NCI-H2107 treated with DMSO at 0.1 percent for 48 hours (cell line): ENCODE results near the gene KDSR.
"Not testable (repeated sequence)": the region's sequence is repeated elsewhere in the genome, so short reads cannot be mapped to it uniquely, and the experiment has no call there.

ENCODE experiments used
- DNase-seq: peaks from one replicate; lab custom pipeline; 2025; ENCODE audit not compliant: unreplicated experiment; lab: John Stamatoyannopoulos, UW

Gene KDSR

DNA sequence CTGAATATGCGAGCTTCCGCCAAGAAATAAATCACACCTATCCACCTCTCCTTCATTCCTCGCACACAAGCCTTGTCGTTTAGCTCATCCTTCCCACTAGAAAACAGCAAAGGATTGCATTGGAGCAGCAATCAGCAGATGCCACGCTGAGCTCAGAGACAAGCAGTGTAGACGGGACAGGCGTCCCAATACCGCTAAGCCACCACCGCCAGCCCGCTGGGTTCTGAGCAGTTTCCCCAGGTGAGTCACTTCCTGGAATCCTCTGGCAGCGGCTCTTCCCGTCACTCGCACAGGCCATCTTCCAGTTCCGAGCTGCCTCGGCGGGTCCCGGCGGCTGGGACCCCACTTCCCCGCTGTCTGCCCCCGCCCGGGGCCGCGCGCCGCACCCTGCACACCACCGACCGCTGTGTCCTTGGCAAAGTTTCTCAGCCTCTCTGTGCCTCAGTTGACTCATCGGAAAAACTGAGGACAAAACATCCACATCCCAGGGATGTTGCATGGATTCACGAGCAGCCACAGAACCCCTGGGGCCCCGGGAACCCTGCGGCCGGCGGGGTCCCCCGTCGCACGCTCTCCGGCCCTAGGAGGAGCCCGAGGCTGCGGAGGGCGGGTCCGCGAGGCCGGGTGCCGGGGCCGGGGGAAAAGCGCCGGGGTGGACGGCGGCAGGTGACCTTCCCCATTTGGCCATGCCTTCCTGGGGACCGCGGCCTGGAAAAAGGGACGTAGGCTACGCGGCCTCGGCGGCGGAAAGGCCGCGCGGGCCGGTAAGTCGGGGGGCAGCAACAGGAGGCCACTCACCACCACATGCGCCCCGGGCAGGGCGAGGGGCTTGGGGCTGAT lies 573 bp downstream of the KDSR start:
- DNase-seq: peak; percentile 38

DNA sequence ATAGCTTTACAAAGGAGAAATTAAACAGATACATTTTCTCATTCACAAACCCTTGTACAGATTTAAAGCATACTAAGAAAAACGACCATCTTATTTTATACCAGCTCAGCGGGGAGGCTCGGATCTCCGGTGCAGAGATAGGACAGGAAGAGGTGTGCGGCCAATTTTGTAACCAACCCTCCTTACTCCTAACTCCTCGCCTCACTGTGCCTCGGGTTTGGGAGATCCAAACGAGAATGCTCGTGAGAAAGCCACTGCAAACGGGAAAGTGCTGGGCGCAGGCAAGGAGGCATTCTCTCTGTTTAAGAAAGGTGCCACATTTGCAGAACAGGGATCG lies 1.2 kb downstream of the KDSR start:
- no peak for DNase-seq

DNA sequence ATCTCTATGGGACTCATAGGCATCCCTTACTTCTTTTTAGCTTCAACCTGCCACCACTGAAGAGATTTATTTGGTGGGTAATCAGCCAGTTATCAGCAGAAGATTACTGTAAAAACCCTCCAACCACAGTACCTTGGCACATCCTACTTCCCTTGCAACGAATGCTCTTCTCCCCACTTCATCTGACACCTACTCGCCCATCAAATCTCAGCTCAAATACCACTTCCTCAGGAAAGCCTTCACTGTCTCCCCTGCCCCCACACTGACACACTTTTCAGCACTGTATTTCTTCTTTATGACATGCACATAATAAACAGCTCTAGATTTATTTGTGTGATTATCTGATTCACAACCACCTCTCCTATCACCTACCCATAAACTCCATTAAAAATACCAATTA lies 3.1 kb downstream of the KDSR start:
- DNase-seq: no peak

- not testable (repeated sequence) for DNase-seq
Measured at GRCh38 chr18:63363420-63363819, 3.6 kb downstream of the KDSR start.

- no peak for DNase-seq
Measured at GRCh38 chr18:63356272-63356896, 10.6 kb downstream of the KDSR start.

DNA sequence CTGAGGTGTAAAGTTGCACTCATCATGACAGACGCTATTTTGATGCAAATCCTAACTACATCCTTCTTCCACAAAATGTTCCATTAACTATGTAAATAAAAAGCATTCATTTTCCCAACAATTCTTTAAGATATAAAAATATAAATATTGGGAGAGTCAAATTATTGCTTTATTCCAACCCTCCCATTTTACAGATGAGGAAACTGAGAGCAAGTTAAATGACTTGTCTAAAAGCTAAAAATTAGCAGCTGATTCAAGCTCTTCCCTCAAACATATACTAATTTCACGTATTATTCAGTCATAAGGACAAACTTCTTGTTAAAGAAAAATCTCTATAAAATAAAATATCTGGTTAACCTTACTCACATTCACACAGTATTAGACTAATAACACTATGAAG lies 16.8 kb downstream of the KDSR start:
- no peak for DNase-seq

- no peak for DNase-seq
Measured at GRCh38 chr18:63348508-63349136, 18.4 kb downstream of the KDSR start.

- no peak for DNase-seq
Measured at GRCh38 chr18:63346480-63347183, 20.4 kb downstream of the KDSR start.

- DNase-seq: no peak
Measured at GRCh38 chr18:63346031-63346430, 21.0 kb downstream of the KDSR start.

DNA sequence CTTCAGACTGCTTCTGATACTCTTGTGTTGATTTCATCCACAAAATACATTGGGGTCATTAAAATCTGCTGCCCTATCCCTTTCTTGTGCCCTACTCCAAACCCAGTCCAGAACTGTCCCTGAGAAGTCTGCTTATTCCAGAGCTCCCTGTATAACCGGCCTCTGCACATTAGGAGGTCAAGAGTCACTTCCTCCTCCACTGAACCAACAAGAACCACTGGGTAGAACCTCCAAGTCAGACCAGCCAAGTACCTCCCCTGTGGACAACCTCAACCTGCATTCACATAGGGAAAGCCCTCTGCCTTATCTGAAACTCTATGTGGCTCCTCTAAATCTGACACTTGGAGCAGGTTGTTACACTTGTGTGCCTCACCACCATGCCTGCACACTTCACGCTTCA lies 22.1 kb downstream of the KDSR start:
- no peak for DNase-seq

GRCh38 chr18:63344263-63344662 lies 22.7 kb downstream of the KDSR start:
- DNase-seq: no peak

GRCh38 chr18:63342206-63342605 lies 24.8 kb downstream of the KDSR start:
- DNase-seq: no peak

DNA sequence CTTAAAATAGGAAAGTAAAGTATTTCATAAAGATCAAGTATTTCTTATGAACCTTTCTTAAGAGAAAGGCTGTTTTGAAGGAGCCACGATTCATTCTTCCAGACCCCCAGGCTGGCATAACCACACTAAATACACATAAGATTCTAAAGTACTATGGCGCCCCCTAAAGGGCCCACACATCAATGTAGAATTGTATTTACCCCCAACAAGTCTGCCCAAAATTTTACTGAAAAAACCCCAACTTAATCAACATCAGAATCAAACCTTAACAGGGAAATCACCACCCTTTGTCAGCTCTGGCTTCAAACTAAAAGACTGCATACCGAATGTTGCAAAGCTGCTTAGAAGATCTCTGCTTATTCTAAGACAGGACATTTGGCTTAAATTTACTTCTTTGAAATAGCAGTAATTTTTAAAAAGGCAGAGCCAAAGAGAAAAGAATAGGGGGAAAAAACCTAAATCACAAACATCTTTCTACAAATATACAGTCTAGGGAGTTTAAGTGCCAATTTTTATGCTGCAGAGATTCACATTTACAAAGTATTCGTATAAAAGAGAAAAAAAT lies 27.0 kb downstream of the KDSR start:
- DNase-seq: peak; percentile 15

GRCh38 chr18:63336366-63337099 lies 30.5 kb downstream of the KDSR start:
- no peak for DNase-seq

- DNase-seq: no peak
Measured at GRCh38 chr18:63331105-63331504, 35.9 kb downstream of the KDSR start.

- DNase-seq: peak; percentile 31
Measured at GRCh38 chr18:63329431-63330145, 37.4 kb downstream of the KDSR start.

DNA sequence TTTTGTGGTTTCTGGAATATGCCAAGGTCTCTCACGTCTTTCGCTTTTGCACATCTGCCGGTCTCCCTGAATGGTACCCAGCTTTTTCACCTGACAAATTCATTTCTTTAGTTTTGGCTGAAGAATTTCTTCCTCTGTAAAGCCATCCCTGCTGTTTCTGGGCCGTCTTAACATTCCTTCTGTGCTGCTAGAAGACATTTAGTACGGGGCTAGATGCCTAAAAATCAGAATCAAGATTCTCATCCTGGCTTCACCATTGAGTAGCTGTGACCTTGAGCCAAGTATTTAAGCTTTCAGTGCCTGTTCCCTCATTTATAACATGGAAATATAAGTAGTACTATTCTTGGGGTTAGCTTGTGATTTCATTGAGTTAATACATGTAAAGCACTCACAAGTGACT lies 41.0 kb downstream of the KDSR start:
- no peak for DNase-seq

GRCh38 chr18:63325086-63325686 lies 41.8 kb downstream of the KDSR start:
- DNase-seq: no peak

GRCh38 chr18:63322908-63323634 lies 43.9 kb downstream of the KDSR start:
- DNase-seq: peak; percentile 94
